ENCODE results near the gene SERTAD3. TPM values are rescaled to one million over a fixed set of nuclear protein-coding genes. Genes with fewer than 3 reads are reported as not detected.

Gene SERTAD3
- total RNA-seq, 1 donor from 2014 or later, result 15.3 TPM

DNA sequence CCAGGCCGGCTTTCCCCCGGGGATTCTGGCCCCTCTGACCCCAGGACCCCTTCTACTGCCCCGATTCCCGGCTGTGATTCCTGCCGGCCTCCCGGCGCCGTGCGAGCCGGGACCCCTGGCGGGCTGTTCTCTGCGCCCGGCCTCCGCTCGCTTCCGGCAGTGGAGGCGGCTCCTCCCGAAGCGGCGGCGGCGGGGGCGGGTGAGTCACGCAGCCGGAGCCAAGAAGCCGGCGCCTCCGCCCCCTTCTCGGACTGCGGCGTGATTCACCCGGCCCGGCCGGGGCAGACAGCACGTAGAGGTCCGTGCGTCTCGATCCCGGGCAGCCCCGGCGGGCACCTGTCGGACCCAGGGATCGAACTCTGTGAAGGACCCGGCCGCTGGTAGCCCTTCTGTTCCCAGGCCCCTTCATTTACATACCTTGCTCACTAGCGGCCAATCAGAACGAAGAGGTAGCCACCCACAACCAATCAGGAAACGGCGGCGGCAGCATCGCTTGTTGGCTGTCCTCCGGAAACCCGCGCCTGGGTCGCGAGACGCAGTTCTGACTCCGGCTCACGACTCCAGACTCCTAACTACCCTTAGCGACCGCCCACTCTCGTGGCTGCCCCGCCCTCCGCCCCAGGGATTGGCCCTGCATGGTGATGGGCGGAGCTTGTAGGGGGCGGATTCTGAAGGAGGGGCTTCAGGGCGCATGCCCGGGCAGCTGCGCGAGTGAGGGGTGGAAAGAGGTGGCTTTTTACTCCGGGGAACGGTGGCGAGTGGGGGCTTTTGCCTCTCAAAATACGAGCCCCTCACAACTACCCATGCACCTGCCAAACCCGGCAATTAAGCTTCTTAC lies 18.5 kb downstream of the SERTAD3 start, which contains the start of gene SERTAD1:
Gene SERTAD1, minus strand, starts transcription at position 543 of the 838 bp plus-strand sequence. CDS start 2,446 bp downstream, outside the sequence.
- H3F3A ChIP-seq (ENCODE audit: low read depth), result peaks cover 45% of the 10 kb centered on the region
- peak within 1 kb of the TSS; percentile 81 for H3K4me3 ChIP-seq
- H2AFZ ChIP-seq (replicated peaks), result peak within 1 kb of the TSS; percentile 88
- Mint-ChIP-seq H3K36me3 (no peaks in the 10 kb centered on the region), H3K27ac (peak within 1 kb of the TSS; percentile 98), H3K9me3 (no peaks in the 10 kb centered on the region), H3K4me1 (peaks cover 27% of the 10 kb centered on the region), H3K27me3 (ENCODE audit: insufficient read depth, low read depth) (peaks cover 14% of the 10 kb centered on the region), H3K4me3 (peak within 1 kb of the TSS; percentile 98)
- no peaks in the 10 kb centered on the region for H3K36me3 ChIP-seq
- peaks cover 11% of the 10 kb centered on the region for H3K4me1 ChIP-seq
- DNase-seq (ENCODE audit: low spot score), result peak; percentile 100
- no peaks in the 10 kb centered on the region for H3K9me3 ChIP-seq (ENCODE audit: low read depth)
- H3K9ac ChIP-seq, result no peak within 1 kb of the TSS
- no peaks in the 10 kb centered on the region for H4K20me1 ChIP-seq (ENCODE audit: low read depth)
- H3K27me3 ChIP-seq, result no peaks in the 10 kb centered on the region
- H3K27ac ChIP-seq, result peak within 1 kb of the TSS; percentile 89
- TF ChIP-seq EZH2 (IDR thresholded peaks at IDR 0.05), result no peak
- TF ChIP-seq, protein P1, sequence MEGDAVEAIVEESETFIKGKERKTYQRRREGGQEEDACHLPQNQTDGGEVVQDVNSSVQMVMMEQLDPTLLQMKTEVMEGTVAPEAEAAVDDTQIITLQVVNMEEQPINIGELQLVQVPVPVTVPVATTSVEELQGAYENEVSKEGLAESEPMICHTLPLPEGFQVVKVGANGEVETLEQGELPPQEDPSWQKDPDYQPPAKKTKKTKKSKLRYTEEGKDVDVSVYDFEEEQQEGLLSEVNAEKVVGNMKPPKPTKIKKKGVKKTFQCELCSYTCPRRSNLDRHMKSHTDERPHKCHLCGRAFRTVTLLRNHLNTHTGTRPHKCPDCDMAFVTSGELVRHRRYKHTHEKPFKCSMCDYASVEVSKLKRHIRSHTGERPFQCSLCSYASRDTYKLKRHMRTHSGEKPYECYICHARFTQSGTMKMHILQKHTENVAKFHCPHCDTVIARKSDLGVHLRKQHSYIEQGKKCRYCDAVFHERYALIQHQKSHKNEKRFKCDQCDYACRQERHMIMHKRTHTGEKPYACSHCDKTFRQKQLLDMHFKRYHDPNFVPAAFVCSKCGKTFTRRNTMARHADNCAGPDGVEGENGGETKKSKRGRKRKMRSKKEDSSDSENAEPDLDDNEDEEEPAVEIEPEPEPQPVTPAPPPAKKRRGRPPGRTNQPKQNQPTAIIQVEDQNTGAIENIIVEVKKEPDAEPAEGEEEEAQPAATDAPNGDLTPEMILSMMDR (IDR thresholded peaks at IDR 0.05), result peak; percentile 95
- H3K79me2 ChIP-seq (ENCODE audit: low read depth), result peaks cover 7% of the 10 kb centered on the region
- peak within 1 kb of the TSS; percentile 85 for H3K4me2 ChIP-seq

DNA sequence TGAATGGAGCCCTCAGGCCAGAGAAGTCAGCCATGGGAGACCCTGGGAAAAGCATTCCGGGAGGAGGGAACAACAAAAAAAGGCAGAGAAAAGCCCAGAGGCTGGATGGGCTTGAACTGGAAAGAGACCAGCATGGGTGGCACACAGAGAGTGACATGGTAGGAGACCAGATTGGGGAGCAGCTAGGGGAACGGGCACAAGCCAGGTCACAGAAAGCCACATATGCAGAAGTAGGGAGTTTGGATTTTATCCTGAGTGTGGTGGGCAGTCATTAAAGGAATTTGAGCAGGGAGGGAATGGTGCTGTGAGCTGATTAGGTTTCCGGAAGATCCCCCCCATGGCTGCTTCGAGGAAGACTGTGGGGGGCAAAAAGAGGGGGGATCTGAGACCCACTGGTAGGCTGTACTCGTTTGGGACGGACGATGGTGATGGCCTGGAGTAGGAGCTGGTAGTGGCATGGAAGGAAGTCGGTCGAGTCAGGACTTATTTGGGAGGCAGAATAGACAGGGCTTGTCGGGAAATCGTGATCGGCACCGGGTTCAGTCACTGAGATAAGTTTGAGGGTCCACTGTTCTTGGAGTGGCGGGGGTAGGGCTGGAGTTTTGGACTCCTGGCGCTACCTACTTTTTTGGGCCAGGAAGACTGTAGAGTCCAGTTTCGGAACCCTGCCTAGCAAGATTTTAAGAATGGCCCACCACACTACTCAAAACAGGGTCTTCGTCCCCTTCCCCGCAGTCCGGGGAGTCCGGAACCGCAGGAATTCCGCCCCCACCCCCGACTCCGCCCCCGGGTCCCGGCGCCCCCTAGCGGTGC lies 19.3 kb downstream of the SERTAD3 start:
- TF ChIP-seq EZH2 (IDR thresholded peaks at IDR 0.05) (no peak), EZH2phosphoT487 (IDR thresholded peaks at IDR 0.05) (no peak)
- TF ChIP-seq, protein P1 (IDR thresholded peaks at IDR 0.05), result no peak
- Histone ChIP-seq H3K79me2 (ENCODE audit: low read depth) (peaks cover 7% of the 10 kb centered on the region), H3K4me1 (peaks cover 11% of the 10 kb centered on the region), H3K9me3 (ENCODE audit: low read depth) (no peaks in the 10 kb centered on the region), H3K36me3 (no peaks in the 10 kb centered on the region), H4K20me1 (ENCODE audit: low read depth) (no peaks in the 10 kb centered on the region), H3K9ac (no peak overlapping the region), H3K4me2 (peak overlapping the region; percentile 85), H3K27ac (peak overlapping the region; percentile 89), H3K27me3 (no peaks in the 10 kb centered on the region), H3K4me3 (peak overlapping the region; percentile 81), H2AFZ (replicated peaks) (peak overlapping the region; percentile 88), H3F3A (ENCODE audit: low read depth) (peaks cover 52% of the 10 kb centered on the region)
- peak; percentile 50 for DNase-seq (ENCODE audit: low spot score)
- Mint-ChIP-seq H3K27me3 (ENCODE audit: insufficient read depth, low read depth) (peaks cover 16% of the 10 kb centered on the region), H3K27ac (peak overlapping the region; percentile 97), H3K36me3 (no peaks in the 10 kb centered on the region), H3K4me1 (peaks cover 27% of the 10 kb centered on the region), H3K9me3 (no peaks in the 10 kb centered on the region), H3K4me3 (peak overlapping the region; percentile 98)

DNA sequence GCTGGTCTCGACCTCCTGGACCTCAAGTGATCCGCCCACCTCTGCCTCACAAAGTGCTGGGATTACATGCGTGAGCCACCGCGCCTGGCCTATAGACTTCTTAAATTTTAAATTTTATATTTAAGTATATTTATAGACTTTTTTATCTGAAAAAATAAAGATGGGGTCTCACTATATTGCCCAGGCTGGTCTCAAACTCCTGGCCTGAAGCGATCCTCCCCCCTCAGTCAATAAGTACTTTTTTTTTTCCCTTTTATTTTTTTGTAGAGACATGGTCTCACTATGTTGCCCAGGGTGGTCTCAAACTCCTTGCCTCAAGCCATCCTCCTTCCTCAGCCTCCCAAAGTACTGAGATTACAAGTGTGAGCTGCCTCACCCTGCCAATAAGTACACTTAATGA lies 20.2 kb downstream of the SERTAD3 start:
- peaks cover 14% of the 10 kb centered on the region for H3K27me3 Mint-ChIP-seq (ENCODE audit: insufficient read depth, low read depth)
- Histone ChIP-seq H3F3A (ENCODE audit: low read depth) (peaks cover 49% of the 10 kb centered on the region), H3K36me3 (no peaks in the 10 kb centered on the region), H3K9me3 (ENCODE audit: low read depth) (no peaks in the 10 kb centered on the region), H3K79me2 (ENCODE audit: low read depth) (peaks cover 7% of the 10 kb centered on the region), H3K4me3 (no peak overlapping the region), H3K27ac (no peak overlapping the region), H3K4me2 (peak overlapping the region; percentile 85), H4K20me1 (ENCODE audit: low read depth) (no peaks in the 10 kb centered on the region), H3K9ac (no peak overlapping the region), H2AFZ (replicated peaks) (no peak overlapping the region), H3K4me1 (peaks cover 11% of the 10 kb centered on the region), H3K27me3 (no peaks in the 10 kb centered on the region)
- H3K27ac Mint-ChIP-seq, result no peak overlapping the region
- no peak for TF ChIP-seq EZH2 (IDR thresholded peaks at IDR 0.05)
- TF ChIP-seq EZH2phosphoT487 (IDR thresholded peaks at IDR 0.05), result no peak
- TF ChIP-seq, protein P1 (IDR thresholded peaks at IDR 0.05), result no peak
- H3K4me3 Mint-ChIP-seq, result no peak overlapping the region
- peaks cover 24% of the 10 kb centered on the region for H3K4me1 Mint-ChIP-seq
- H3K9me3 Mint-ChIP-seq, result no peaks in the 10 kb centered on the region
- H3K36me3 Mint-ChIP-seq, result no peaks in the 10 kb centered on the region
- DNase-seq (ENCODE audit: low spot score), result no peak
